ENCODE measurements around the gene LARP4B. TPM values are rescaled to one million over a fixed set of nuclear protein-coding genes. Genes with fewer than 3 reads are reported as not detected.

Gene LARP4B
- total and polyA plus RNA-seq, 2 experiments from 2014 or later: 18.3 to 52.3 TPM

DNA sequence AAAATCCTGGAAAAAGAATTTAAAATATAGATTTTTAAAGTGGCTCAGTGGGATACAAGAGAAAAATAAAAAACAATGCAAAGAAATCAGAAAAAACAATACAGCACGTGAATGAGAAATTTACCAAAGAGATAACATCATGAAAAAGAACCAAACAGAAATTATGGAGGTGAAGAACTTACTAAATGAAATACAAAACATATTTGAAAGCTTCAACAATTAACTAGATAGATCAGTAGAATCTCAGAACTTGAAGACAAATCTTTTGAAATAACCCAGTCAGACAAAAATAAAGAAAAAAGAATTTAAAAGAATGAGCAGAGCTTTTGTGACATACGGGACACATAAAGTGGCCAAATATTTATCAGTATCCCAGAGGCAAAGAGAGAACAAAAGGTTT is 170.9 kb downstream of the LARP4B start:
- H3F3A ChIP-seq (replicated peaks; ENCODE audit: low read depth): no peaks in the 10 kb centered on the region
- no peaks in the 10 kb centered on the region; the same call in 2 of the 3 replicates for H3K9me3 Mint-ChIP-seq
- no peak overlapping the region for H3K27ac ChIP-seq (ENCODE audit: low read depth)
- no peak overlapping the region for H3K4me3 Mint-ChIP-seq
- H3K79me2 ChIP-seq (replicated peaks; ENCODE audit: insufficient read depth): no peaks in the 10 kb centered on the region
- H4K20me1 ChIP-seq (replicated peaks; ENCODE audit: insufficient read depth): no peaks in the 10 kb centered on the region
- no peak overlapping the region for H3K4me2 ChIP-seq
- H3K27ac Mint-ChIP-seq: no peak overlapping the region
- no peaks in the 10 kb centered on the region for H3K4me1 ChIP-seq (ENCODE audit: insufficient read depth)
- no peak overlapping the region for H2AFZ ChIP-seq
- H3K9me2 ChIP-seq (ENCODE audit: insufficient read depth): peaks cover 3% of the 10 kb centered on the region; the same call in 1 of the 2 replicates
- no peaks in the 10 kb centered on the region for H3K27me3 ChIP-seq (ENCODE audit: insufficient read depth)
- no peaks in the 10 kb centered on the region for H3K4me1 Mint-ChIP-seq
- no peaks in the 10 kb centered on the region for H3K36me3 ChIP-seq (ENCODE audit: insufficient read depth)
- no peak for DNase-seq (ENCODE audit: low spot score)
- H3K36me3 Mint-ChIP-seq (ENCODE audit: low read depth): no peaks in the 10 kb centered on the region
- TF ChIP-seq EZH2 (IDR thresholded peaks at IDR 0.05; ENCODE audit: low read depth, unreplicated experiment): no peak
- no peak for TF ChIP-seq EZH2phosphoT487 (IDR thresholded peaks at IDR 0.05; ENCODE audit: unreplicated experiment)
- TF ChIP-seq, protein P1, sequence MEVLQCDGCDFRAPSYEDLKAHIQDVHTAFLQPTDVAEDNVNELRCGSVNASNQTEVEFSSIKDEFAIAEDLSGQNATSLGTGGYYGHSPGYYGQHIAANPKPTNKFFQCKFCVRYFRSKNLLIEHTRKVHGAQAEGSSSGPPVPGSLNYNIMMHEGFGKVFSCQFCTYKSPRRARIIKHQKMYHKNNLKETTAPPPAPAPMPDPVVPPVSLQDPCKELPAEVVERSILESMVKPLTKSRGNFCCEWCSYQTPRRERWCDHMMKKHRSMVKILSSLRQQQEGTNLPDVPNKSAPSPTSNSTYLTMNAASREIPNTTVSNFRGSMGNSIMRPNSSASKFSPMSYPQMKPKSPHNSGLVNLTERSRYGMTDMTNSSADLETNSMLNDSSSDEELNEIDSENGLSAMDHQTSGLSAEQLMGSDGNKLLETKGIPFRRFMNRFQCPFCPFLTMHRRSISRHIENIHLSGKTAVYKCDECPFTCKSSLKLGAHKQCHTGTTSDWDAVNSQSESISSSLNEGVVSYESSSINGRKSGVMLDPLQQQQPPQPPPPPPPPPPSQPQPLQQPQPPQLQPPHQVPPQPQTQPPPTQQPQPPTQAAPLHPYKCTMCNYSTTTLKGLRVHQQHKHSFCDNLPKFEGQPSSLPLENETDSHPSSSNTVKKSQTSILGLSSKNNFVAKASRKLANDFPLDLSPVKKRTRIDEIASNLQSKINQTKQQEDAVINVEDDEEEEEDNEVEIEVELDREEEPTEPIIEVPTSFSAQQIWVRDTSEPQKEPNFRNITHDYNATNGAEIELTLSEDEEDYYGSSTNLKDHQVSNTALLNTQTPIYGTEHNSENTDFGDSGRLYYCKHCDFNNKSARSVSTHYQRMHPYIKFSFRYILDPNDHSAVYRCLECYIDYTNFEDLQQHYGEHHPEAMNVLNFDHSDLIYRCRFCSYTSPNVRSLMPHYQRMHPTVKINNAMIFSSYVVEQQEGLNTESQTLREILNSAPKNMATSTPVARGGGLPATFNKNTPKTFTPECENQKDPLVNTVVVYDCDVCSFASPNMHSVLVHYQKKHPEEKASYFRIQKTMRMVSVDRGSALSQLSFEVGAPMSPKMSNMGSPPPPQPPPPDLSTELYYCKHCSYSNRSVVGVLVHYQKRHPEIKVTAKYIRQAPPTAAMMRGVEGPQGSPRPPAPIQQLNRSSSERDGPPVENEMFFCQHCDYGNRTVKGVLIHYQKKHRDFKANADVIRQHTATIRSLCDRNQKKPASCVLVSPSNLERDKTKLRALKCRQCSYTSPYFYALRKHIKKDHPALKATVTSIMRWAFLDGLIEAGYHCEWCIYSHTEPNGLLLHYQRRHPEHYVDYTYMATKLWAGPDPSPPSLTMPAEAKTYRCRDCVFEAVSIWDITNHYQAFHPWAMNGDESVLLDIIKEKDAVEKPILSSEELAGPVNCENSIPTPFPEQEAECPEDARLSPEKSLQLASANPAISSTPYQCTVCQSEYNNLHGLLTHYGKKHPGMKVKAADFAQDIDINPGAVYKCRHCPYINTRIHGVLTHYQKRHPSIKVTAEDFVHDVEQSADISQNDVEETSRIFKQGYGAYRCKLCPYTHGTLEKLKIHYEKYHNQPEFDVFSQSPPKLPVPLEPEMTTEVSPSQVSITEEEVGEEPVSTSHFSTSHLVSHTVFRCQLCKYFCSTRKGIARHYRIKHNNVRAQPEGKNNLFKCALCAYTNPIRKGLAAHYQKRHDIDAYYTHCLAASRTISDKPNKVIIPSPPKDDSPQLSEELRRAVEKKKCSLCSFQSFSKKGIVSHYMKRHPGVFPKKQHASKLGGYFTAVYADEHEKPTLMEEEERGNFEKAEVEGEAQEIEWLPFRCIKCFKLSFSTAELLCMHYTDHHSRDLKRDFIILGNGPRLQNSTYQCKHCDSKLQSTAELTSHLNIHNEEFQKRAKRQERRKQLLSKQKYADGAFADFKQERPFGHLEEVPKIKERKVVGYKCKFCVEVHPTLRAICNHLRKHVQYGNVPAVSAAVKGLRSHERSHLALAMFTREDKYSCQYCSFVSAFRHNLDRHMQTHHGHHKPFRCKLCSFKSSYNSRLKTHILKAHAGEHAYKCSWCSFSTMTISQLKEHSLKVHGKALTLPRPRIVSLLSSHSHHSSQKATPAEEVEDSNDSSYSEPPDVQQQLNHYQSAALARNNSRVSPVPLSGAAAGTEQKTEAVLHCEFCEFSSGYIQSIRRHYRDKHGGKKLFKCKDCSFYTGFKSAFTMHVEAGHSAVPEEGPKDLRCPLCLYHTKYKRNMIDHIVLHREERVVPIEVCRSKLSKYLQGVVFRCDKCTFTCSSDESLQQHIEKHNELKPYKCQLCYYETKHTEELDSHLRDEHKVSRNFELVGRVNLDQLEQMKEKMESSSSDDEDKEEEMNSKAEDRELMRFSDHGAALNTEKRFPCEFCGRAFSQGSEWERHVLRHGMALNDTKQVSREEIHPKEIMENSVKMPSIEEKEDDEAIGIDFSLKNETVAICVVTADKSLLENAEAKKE (CRISPR knock-in tag; IDR thresholded peaks at IDR 0.05): no peak
- no peak for TF ChIP-seq STAT1 (IDR thresholded peaks at IDR 0.05; ENCODE audit: unreplicated experiment)
- no peak for TF ChIP-seq NANOG (IDR thresholded peaks at IDR 0.05; ENCODE audit: borderline replicate concordance)
- no peak for TF ChIP-seq ZNF331 (CRISPR knock-in tag; IDR thresholded peaks at IDR 0.05; ENCODE audit: low read depth)
- TF ChIP-seq, protein P2, sequence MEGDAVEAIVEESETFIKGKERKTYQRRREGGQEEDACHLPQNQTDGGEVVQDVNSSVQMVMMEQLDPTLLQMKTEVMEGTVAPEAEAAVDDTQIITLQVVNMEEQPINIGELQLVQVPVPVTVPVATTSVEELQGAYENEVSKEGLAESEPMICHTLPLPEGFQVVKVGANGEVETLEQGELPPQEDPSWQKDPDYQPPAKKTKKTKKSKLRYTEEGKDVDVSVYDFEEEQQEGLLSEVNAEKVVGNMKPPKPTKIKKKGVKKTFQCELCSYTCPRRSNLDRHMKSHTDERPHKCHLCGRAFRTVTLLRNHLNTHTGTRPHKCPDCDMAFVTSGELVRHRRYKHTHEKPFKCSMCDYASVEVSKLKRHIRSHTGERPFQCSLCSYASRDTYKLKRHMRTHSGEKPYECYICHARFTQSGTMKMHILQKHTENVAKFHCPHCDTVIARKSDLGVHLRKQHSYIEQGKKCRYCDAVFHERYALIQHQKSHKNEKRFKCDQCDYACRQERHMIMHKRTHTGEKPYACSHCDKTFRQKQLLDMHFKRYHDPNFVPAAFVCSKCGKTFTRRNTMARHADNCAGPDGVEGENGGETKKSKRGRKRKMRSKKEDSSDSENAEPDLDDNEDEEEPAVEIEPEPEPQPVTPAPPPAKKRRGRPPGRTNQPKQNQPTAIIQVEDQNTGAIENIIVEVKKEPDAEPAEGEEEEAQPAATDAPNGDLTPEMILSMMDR (conservative IDR thresholded peaks at IDR 0.05; ENCODE audit: low read depth in 2 of 2): no peak
- H3K27me3 Mint-ChIP-seq (ENCODE audit: insufficient read depth, low read depth, poor library complexity): peaks cover 3% of the 10 kb centered on the region
- ATAC-seq: no peak
- H3K4me3 ChIP-seq: no peak overlapping the region
